GM13977 (cell line): ENCODE measurements around the gene ECM1.

Experiments used
- DNase-seq: peaks from one replicate; pipeline ENCODE4 v3.0.0; 2012; ENCODE audit warnings: low spot score
- in situ Hi-C: fragments of 300-500 bp; cut with MboI; formaldehyde crosslinking; loops from one replicate; pipeline ENCODE4 v1.12.0; 2022; ENCODE audit warnings: low sequenced_read_pairs, low pct_unique_long_range_greater_than_20kb, mixed read lengths, inconsistent platforms; ENCODE audit not compliant: unreplicated experiment
- TF ChIP-seq, protein P1 (sequence below): IDR thresholded peaks from 2 replicates; pipeline ENCODE4 v1.5.1; 2012; ENCODE audit warnings: mild to moderate bottlenecking, control low read depth; ENCODE audit not compliant: insufficient read depth; ENCODE audit errors: extremely low read depth, missing control alignments

The ECM1 gene

GRCh38 chr1:150507912-150508864, at the start of gene ECM1:
ECM1 (plus strand) TSS chr1:150508109; CDS start chr1:150508210, 101 bp downstream.
- TF ChIP-seq, protein P1, sequence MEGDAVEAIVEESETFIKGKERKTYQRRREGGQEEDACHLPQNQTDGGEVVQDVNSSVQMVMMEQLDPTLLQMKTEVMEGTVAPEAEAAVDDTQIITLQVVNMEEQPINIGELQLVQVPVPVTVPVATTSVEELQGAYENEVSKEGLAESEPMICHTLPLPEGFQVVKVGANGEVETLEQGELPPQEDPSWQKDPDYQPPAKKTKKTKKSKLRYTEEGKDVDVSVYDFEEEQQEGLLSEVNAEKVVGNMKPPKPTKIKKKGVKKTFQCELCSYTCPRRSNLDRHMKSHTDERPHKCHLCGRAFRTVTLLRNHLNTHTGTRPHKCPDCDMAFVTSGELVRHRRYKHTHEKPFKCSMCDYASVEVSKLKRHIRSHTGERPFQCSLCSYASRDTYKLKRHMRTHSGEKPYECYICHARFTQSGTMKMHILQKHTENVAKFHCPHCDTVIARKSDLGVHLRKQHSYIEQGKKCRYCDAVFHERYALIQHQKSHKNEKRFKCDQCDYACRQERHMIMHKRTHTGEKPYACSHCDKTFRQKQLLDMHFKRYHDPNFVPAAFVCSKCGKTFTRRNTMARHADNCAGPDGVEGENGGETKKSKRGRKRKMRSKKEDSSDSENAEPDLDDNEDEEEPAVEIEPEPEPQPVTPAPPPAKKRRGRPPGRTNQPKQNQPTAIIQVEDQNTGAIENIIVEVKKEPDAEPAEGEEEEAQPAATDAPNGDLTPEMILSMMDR = no peak
- in situ Hi-C loops = no loop called here
- no peak for DNase-seq

- in situ Hi-C loops = loop anchor here (10.0 kb wide), 1 partner anchor 70 kb away; no protein-coding TSS in a partner anchor
- TF ChIP-seq, protein P1 = peak; percentile 64
These were observed 43.5 kb upstream of the ECM1 start for GRCh38 chr1:150464422-150464826.

GRCh38 chr1:150466964-150467363, 40.9 kb upstream of the ECM1 start:
- DNase-seq = no peak
- TF ChIP-seq, protein P1 = no peak
- in situ Hi-C loops = loop anchor here (10.0 kb wide), 1 partner anchor 68 kb away; no protein-coding TSS in a partner anchor

More at GRCh38 chr1:150464422-150464826, 43.5 kb upstream of the ECM1 start:
- peak; percentile 79 for DNase-seq

DNA sequence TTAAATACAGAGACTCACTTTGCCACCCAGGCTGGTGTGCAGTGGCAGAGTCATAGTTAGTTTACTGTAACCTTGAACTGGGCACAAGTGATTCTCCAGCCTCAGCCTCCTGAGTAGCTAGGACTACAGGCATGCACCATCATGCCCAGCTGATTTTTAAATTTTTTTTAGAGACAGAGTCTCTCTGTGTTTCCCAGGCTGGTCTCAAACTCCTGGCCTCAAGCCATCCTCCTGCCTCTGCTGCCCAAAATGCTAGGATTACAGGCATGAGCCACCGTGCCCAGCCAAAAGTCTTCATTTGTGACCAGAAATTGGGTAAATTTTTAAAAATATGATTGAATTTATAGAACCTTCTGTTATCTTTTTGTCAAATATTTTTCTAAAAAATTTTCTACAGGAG, 38.6 kb upstream of the ECM1 start:
- DNase-seq = no peak
- in situ Hi-C loops = loop anchor here (10.0 kb wide), 1 partner anchor 66 kb away; no protein-coding TSS in a partner anchor
- TF ChIP-seq, protein P1 = no peak

GRCh38 chr1:150472601-150473200, 35.2 kb upstream of the ECM1 start:
- TF ChIP-seq, protein P1 = no peak
- in situ Hi-C loops = no loop called here
- no peak for DNase-seq

DNA sequence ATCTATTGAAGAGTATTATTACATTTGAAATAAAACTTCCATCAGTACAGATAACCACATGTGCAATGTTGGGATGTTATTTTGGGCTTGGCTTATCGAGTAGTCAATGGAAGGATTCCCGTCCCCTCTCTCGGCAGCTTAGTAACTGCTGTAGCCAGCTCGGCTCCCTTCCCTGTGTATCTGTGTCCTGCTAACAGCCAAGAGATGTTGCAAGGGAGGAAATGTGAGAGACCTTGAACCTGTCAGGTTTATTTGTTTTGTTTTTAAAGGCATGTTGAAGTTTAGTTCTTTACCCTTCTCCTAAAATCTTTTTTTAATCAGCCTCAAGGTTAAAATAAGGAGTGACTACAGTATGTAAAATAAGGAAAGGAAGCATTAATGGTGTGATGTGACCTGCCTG, 34.2 kb upstream of the ECM1 start:
- no peak for DNase-seq
- TF ChIP-seq, protein P1 = no peak

More for the DNA sequence above, 34.2 kb upstream of the ECM1 start:
- in situ Hi-C loops = no loop called here
